Measurements from ENCODE around the gene ANO6.

Gene ANO6

GRCh38 chr12:45409966-45410365, 194.1 kb downstream of the ANO6 start:
- no peak for DNase-seq (ENCODE audit: low read depth)

DNA sequence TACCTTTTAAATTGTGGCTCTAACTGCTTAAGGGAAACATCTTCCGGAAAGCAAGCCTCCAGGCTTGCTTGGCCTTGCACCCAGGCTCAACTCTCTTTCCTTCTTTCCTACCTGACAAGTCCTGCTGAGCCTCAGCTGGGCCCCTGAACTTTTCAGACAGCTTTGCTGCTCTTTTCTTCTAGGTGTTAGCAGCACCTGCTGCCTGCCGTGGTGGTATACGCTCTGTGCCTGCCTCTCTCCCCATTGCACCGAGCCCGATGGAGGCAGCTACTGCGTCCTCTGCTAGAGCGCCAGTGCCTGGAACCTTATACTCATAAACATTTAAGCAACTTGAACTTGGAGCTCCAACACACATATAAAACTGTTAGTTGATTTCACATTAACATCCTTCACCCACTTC, 195.7 kb downstream of the ANO6 start:
- no peak for DNase-seq (ENCODE audit: low read depth)

DNA sequence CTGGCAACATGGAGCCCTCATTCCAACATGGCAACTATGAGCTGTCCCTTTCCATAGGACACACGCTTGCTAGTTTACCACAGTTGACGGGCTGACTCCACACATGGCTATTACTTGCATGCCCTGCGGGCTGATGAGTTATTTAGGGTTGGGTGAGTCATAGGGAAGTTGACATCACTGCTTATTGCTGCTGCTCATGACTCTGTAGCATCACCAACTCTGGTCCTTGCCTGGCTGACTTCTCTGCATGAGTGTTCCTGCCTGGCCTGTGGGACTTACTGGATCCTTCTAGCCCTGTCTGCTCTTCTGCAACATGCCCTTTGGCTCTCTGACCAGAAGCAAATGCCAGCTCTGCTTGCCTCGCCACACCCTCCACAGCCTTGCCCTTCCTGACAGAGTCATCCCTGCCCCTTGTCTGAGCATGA, 199.5 kb downstream of the ANO6 start:
- DNase-seq (ENCODE audit: low read depth), result no peak

- DNase-seq (ENCODE audit: low read depth), result no peak
These were observed 200.2 kb downstream of the ANO6 start for GRCh38 chr12:45416126-45416525.

GRCh38 chr12:45418520-45418919, 202.6 kb downstream of the ANO6 start:
- no peak for DNase-seq (ENCODE audit: low read depth)

- no peak for DNase-seq (ENCODE audit: low read depth)
These were observed 203.5 kb downstream of the ANO6 start for GRCh38 chr12:45419317-45419814.

- no peak for DNase-seq (ENCODE audit: low read depth)
These were observed 205.8 kb downstream of the ANO6 start for GRCh38 chr12:45421736-45422135.

- DNase-seq (ENCODE audit: low read depth), result no peak
These were observed 208.0 kb downstream of the ANO6 start for GRCh38 chr12:45423931-45424330.

- DNase-seq (ENCODE audit: low read depth), result no peak
These were observed 209.5 kb downstream of the ANO6 start for GRCh38 chr12:45425426-45425825.

- DNase-seq (ENCODE audit: low read depth), result no peak
These were observed 210.4 kb downstream of the ANO6 start for GRCh38 chr12:45426294-45426693.

DNA sequence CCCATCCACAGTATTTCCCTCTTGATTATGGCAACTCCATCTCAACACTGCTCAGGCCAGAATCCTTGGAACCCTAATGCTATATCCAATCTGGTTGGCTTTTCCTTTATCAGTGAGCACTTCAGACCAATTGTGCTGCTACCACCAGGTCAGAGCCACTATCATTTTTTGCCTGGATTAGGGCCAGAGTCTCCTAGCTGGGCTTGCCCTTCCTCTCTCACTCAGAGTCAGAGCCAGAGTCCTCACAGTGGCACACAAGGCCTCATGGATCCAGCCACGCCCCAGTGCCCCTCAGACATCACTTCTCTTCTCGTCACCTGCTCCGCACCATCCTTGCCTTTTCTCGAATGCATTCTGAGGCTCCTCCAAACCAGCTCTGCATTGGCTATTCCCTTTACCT, 211.1 kb downstream of the ANO6 start:
- no peak for DNase-seq (ENCODE audit: low read depth)

DNA sequence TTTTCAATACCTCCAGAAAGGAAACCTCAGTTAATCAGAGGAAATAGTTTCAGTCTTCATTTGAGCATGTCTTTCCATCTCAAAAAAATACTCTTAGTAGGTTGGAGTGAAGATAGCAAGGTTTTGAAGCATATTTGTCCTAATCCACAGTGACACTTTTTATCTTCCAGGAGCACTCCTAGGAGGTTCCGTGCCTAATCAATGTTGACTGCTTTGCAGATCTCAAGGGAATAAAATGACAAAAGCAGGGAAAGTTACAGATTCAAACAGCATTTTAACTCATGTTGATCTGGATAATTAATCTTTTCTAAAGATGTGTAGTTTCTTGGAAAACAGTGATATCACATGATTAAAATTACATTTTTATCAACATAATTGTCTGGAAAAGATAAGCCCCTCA, 213.9 kb downstream of the ANO6 start:
- no peak for DNase-seq (ENCODE audit: low read depth)

GRCh38 chr12:45431126-45431525, 215.2 kb downstream of the ANO6 start:
- DNase-seq (ENCODE audit: low read depth), result no peak

DNA sequence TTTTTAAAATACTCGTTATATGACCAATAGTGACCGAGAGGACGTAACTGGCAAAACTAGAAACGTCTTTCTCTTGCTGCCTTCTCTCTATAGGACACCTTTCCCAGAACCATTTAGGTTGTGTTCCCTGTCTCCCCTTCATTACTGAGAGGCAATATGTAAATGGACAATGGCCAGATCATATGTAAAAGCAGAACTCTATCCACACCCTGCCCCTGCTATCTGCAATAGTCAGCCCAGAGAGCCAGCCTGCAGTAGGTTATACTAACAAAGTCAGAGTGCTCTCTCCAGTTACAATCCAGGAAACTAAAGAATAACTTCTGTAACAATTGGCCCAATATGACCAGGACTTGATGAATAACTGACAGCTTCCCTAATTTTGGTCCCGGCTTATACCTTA, 216.8 kb downstream of the ANO6 start:
- DNase-seq (ENCODE audit: low read depth), result no peak

DNA sequence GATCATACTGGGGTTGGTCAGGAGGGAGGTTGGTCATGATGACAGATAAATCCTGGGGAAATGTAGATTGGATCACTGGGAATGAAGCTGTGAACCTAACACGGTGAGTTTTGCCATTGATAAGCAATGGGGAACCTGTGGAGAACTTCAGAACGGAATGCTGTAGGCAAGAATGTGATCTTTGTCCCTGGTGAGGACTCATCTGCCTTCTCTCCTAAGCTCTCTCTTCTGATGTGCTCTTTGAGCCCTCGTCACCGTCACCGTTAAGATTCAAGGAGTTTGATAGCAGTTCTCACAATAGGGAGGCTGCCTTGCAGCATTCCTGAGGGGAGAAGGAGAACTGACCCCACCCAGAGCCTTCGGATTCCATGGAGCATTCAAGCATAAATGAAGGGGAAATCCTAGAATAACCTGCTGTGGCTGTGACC, 217.6 kb downstream of the ANO6 start:
- DNase-seq (ENCODE audit: low read depth), result no peak

DNA sequence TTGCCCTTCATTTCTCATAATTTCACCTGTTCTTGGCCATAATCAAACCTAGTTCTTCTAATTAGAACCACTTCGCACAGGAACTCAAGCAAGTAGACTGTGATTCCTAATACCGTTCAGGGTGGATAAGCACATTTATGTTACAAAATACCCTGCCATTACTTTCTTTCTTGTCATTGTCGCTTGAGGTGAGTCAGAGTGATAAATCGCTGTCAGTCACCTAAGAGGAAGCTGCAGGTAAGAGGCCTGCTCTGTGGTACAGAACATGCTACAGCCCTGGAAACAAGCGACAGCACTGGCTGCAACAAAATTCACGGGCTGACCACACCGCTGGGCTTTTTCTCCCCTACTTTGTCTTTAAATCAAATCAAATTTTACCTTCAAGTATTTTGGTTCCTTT, 218.2 kb downstream of the ANO6 start:
- no peak for DNase-seq (ENCODE audit: low read depth)

DNA sequence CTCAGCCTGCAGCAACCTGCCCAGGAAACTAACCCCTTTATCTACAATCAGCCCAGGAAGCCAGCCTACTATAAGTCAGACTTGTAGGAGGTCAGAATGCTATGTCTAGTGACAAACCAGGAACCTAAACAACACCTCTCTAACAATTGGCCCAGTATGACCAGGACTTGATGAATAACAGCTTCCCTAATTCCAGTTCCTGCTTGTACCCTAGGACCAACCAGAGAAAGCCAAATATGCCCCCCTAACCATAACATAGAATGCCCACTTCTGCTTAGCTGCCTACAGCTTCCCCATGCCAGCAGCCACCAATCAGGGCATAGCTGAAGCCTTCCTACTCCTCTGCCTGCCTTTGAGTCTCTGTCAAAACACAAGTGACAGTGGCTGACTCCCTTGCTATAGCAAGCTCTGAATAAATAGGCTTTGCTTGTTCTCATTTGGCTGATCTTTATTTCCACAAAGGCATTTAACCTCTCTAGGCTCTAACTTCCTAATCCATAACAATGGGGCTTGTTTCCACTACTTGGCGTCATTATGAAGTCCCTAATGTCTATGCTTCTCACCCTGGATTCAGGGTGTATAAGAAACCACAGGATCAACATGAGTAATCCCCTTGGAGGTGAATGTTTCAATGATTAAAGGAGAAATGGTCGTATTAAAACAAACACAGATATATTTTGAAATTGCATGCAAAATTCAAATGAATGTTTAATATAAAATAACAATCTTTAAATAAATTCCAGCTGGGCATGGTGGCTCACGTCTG, 220.2 kb downstream of the ANO6 start:
- no peak for DNase-seq (ENCODE audit: low read depth)

DNA sequence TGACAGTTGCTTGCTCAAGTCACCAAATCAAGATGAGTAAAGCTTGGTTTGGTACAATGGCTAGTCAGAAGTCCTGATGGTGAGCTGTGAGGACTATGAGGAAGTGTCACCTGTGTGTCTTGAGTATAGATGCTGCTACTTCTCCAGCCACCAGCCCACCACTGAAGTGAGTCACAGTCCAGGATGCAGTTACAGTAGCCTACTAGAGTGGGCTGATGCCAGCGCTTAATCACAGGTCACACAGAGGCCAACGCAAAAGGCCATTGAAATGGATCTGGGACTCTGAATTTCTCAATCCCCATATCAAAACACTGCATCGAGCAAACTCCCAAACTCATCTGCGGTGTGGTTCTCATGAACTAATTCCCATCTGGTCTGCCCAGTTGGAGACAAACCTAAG, 223.1 kb downstream of the ANO6 start:
- DNase-seq (ENCODE audit: low read depth), result no peak

DNA sequence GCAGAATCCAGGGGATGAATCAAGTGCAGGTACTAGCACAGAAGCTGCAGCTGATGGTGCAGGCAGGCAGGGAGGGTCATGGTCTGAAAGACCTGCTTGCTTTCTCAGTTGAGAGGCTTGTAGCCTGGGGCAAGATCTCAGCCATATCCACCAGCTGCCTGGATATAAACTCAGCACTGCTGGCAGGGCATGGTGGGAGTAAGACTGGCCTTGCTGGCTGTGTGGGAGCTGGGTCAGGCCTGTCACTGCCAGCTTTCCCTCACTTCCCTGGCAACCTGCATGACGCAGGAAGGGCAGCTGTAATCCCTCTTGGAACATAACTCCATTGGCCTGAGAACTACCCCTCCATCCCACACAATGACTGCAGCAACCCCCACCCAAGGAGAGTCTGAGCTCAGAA, 230.1 kb downstream of the ANO6 start:
- DNase-seq (ENCODE audit: low read depth), result no peak

- no peak for DNase-seq (ENCODE audit: low read depth)
These were observed 242.3 kb downstream of the ANO6 start for GRCh38 chr12:45458238-45458637.

- DNase-seq (ENCODE audit: low read depth), result no peak
These were observed 243.2 kb downstream of the ANO6 start for GRCh38 chr12:45458854-45459807.

- DNase-seq (ENCODE audit: low read depth), result no peak
These were observed 246.6 kb downstream of the ANO6 start for GRCh38 chr12:45462506-45462905.

DNA sequence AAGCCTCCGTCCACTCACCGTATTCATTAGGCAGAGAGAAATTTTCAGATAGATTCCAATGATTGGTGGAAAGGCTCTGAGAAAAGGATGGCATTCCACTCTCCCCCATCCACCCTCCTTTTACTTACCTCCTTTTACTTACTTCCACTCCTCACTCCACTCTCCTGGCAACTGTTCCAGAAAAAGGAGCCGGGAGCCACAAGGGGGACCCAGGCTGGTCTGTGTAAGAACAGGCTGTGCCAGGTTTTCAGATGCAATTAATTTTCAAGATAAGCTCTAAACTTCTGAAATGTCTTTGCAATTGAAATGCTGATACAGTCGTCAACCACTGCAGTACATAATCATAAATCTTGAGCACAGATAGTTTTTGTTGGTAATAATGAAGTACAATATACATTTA, 248.8 kb downstream of the ANO6 start:
- no peak for DNase-seq (ENCODE audit: low read depth)

All from stimulated activated CD8-positive, alpha-beta memory T cell treated with anti-CD3 and anti-CD28 coated beads, Interleukin-4, amount 100 ng/mL, for 24 hours (primary cell).